Colon (tissue), 2 donors: ENCODE measurements around the gene TSPEAR.
"Not testable (repeated sequence)": the region's sequence is repeated elsewhere in the genome, so short reads cannot be mapped to it uniquely, and the experiment has no call there.

Source experiments
- FAIRE-seq: peaks from 2 replicates; lab custom pipeline; 2012; peaks lifted over from hg19 to GRCh38; lab: Jason Lieb, UNC
- donor health status: control.
- donor health status: control.

TSPEAR gene

GRCh38 chr21:44603109-44603875 is 108.1 kb downstream of the TSPEAR start:
- no peak for FAIRE-seq

- no peak for FAIRE-seq
Observed at GRCh38 chr21:44602463-44602850, 108.9 kb downstream of the TSPEAR start.

- FAIRE-seq = no peak
Observed at GRCh38 chr21:44601596-44602462, 109.5 kb downstream of the TSPEAR start.

- FAIRE-seq = not testable (repeated sequence)
Observed at GRCh38 chr21:44601091-44601490, 110.3 kb downstream of the TSPEAR start.

GRCh38 chr21:44600118-44600978 is 111.0 kb downstream of the TSPEAR start, which contains the start of gene KRTAP10-7:
Gene KRTAP10-7 (plus strand): TSS chr21:44600597. CDS start chr21:44600622, 25 bp downstream.
- FAIRE-seq = not testable (repeated sequence)

- no peak for FAIRE-seq
Observed at GRCh38 chr21:44599264-44600029, 111.9 kb downstream of the TSPEAR start.

- no peak for FAIRE-seq
Observed at GRCh38 chr21:44598061-44598460, 113.3 kb downstream of the TSPEAR start.

- FAIRE-seq = no peak
Observed at GRCh38 chr21:44596068-44596725, 115.2 kb downstream of the TSPEAR start.

- no peak for FAIRE-seq
Observed at GRCh38 chr21:44595524-44595923, 115.8 kb downstream of the TSPEAR start.

GRCh38 chr21:44594406-44594916 is 116.9 kb downstream of the TSPEAR start:
- FAIRE-seq = no peak

GRCh38 chr21:44593598-44594405 is 117.6 kb downstream of the TSPEAR start:
- no peak for FAIRE-seq

- no peak for FAIRE-seq
Observed at GRCh38 chr21:44592446-44593311, 118.7 kb downstream of the TSPEAR start, which contains the start of gene KRTAP10-6. Gene KRTAP10-6 (minus strand): TSS chr21:44592505. CDS start chr21:44592484, 21 bp downstream.

- not testable (repeated sequence) for FAIRE-seq
Observed at GRCh38 chr21:44591801-44592130, 119.6 kb downstream of the TSPEAR start.

GRCh38 chr21:44590897-44591800 is 120.2 kb downstream of the TSPEAR start:
- not testable (repeated sequence) for FAIRE-seq

GRCh38 chr21:44590311-44590721 is 121.1 kb downstream of the TSPEAR start:
- FAIRE-seq = no peak

GRCh38 chr21:44589586-44590305 is 121.6 kb downstream of the TSPEAR start:
- FAIRE-seq = no peak

GRCh38 chr21:44589094-44589493 is 122.3 kb downstream of the TSPEAR start:
- FAIRE-seq = no peak
